GM18505 (cell line): ENCODE data around the gene PNPLA2.

Experiments
- ATAC-seq: cut with Tn5 transposase; IDR thresholded peaks from one replicate; pipeline ENCODE4 v1.9.1; 2021; ENCODE audit not compliant: unreplicated experiment
- POLR2A ChIP-seq: IDR thresholded peaks from 4 replicates; pipeline ENCODE4 v1.6.1; 2011; ENCODE audit warnings: borderline replicate concordance; ENCODE audit not compliant: insufficient read depth, insufficient read length; ENCODE audit errors: extremely low read depth

The PNPLA2 gene

DNA sequence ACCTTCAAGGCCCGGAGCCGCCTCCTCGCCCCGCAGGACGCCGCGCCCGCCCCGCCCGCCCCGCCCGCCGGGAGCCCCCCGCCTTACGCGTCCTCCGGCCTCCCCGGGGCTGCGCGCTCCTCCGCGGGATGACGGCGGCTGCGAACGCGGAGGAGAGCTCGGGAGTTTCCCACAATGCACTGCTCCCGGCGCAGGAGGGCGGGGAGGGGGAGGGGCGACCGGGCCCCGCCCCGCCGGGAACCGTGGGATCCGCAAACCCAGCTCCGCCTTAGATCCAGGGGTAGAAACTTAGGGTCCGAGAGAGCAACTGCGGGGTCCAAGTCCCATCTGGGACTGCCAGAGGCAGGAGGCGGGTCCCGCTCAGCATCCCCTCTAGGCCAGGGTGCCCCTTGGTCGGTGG is 28.8 kb upstream of the PNPLA2 start, which contains the start of gene CEND1:
Gene CEND1, minus strand, starts transcription at position 148 of the 400 bp plus-strand sequence. CDS start 1,514 bp downstream, outside the sequence.
- no peak for ATAC-seq
- TF ChIP-seq POLR2A = no peak

- ATAC-seq = no peak
- no peak for TF ChIP-seq POLR2A
These were observed 27.8 kb upstream of the PNPLA2 start for GRCh38 chr11:790721-791564.

DNA sequence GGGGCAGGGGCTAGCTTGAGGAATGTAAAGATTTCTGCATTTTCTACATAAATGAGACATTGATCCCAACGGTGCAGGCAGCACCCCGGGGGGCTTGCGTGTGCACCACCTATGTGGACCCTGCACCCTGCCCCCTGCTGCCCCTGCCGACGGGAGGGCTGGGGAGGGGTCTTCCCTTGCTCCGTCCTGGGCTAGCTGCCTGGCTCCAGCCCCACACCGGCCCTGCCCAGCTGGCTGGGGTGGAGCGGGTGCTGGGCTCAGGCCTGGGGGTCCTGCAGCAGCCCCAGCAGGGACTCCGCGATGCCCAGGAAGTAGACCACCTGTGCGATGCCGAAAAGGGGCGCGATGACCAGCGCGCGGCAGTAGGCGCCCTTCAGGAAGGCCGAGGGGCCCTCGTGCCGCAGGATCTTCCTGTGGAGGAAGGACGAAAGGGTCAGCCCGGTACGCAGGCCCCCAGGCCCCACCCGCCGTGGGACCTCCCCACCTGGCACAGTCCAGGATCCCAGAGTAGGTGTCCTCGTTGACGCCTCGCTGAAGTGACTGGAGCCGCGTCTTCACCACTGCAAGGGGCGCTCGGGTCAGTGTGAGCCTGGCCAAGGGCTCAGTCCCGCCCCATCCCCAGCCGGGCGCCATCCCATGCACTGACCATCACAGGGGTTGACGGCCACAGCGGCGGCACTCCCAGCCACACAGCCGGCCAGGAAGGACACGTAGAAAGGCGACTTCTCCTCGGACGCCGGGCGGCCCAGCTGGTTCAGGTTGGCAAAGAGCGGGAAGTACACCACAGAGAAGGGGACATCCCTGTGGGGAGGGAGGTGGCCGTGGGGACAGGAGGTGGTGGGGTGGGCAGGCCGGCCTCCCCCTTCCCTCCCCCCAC is 26.8 kb upstream of the PNPLA2 start:
- no peak for ATAC-seq
- TF ChIP-seq POLR2A = no peak

DNA sequence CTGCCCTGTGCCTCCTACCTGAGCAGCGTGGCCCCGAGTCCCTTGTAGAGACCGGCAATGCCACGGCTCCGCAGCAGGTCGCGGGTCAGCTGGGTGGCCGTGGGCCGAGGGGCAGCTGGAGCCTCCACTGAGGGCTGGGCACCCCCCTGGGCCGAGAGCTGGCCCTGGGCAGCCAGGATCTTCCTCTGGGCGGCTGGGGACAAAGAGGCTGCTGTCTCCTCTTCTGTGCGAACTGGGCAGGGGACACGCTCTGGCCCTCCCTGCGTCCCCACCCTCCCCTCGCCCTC is 26.2 kb upstream of the PNPLA2 start:
- TF ChIP-seq POLR2A = no peak
- no peak for ATAC-seq

GRCh38 chr11:792873-793272 is 25.8 kb upstream of the PNPLA2 start:
- TF ChIP-seq POLR2A = no peak
- no peak for ATAC-seq

- TF ChIP-seq POLR2A = no peak
- ATAC-seq = no peak
These were observed 25.2 kb upstream of the PNPLA2 start for GRCh38 chr11:793556-793955.

DNA sequence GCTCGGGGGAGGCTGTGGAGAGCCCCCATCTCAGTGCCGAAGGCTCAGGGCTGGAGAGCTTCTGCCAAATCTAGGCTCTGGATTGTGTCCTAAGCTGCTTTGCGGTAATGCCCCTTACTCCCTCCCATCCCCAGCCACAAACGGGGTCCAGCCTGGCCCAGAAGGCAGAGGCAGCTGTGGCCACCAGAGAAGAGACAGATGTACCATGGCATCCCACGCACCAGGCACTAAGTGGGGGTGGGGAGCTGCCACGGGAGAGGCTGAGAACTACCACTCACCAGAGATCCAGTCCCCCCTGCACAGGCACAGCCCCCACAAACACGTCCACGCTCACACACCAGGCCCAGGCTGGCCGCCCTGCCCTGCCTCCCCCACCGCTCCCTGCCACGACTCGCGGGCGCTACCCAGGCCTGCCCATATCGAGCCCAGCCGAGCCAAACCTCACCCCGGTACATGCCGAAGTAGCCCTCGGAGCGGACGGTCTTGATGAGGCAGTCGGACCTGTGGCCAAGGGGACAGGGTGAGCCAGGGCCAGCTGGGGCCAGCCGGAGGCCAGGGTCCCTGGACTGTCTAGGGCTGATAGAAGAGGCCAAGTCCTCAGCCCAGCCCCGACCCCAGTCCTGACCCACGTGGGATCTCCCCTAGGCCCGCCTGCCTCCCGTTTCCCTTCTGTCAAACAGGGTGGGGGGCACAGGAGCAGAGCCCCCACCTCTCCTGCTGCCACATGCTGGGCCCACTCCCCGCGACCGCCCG is 24.5 kb upstream of the PNPLA2 start:
- TF ChIP-seq POLR2A = no peak
- ATAC-seq = no peak

DNA sequence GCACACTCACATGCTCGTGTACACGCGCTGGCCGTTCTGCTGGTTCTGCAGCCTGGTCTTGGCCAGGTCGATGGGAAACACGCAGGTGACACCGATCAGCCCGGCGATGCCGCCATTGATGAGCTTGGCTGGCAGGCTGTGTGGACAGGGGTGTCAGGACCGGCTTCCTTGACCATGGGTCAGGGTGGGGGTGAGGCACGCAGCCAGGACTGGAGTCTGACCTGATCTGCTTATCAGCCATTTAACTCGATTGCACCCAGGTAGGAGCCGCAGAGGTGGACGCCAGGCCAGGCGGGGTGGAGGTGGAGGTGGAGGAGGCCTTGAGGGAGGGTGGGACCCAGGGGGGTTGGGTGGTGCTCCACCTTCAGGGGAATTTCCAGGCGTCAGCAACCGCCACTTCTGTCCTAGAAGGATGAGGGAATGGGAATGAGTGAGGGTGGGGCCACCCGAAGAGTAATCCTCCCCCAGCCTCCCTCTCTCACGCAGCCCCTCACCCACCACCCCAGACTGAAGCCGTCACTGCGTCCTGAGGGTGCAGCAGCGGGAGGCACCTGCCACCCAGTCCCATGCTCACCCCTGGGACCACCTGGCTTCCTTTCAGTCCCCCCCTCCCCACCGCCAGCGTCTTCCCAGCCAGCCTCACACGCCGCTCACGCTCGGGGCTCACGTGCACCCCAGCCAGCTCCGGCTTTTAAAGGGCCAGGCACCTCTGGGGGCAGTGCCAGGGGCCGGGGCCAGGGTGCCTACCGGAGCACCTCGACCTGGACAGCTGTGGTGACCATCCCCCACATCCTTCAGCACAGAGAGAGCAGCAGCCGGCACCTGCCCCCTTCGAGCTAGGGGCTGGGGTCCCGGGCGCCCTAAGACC is 23.7 kb upstream of the PNPLA2 start:
- no peak for TF ChIP-seq POLR2A
- no peak for ATAC-seq

GRCh38 chr11:795634-796564 is 22.8 kb upstream of the PNPLA2 start:
- ATAC-seq = no peak
- TF ChIP-seq POLR2A = peak; percentile 43

GRCh38 chr11:796565-797295 is 22.0 kb upstream of the PNPLA2 start:
- no peak for ATAC-seq
- TF ChIP-seq POLR2A = no peak
